Stimulated activated CD8-positive, alpha-beta memory T cell treated with anti-CD3 and anti-CD28 coated beads, Interleukin-15, amount 100 ng/mL, for 4 hours (primary cell): ENCODE measurements around the gene MSMB.
"Not testable (repeated sequence)": the region's sequence is repeated elsewhere in the genome, so short reads cannot be mapped to it uniquely, and the experiment has no call there.

ENCODE experiments used
- DNase-seq, 2 donors: peaks; one replicate each; pipeline ENCODE4 v3.0.0-alpha.2; 2020; ENCODE audit warnings: low read depth in 2 of 2

The MSMB gene

GRCh38 chr10:46069771-46070463 lies 23.8 kb upstream of the MSMB start:
- no peak for DNase-seq

DNA sequence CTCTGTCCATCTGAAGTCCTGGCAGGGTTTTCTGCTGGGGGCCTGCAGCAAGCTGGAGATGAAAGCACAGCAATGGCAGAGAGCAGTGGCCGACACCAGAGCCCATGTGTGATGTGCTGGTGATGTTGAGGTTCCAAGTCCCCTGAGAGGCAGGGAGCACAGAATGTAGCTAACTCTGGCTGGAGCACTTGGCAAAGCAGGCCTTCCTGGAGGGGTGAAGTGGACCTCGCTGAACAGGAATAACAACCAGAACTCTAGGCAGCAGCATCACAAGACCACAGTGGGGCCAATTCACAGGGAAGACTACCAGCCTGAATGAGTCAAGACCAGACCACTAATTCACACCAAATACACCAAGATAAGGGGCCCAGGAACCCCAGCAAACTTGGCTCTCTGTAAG lies 22.8 kb upstream of the MSMB start:
- DNase-seq: no peak

DNA sequence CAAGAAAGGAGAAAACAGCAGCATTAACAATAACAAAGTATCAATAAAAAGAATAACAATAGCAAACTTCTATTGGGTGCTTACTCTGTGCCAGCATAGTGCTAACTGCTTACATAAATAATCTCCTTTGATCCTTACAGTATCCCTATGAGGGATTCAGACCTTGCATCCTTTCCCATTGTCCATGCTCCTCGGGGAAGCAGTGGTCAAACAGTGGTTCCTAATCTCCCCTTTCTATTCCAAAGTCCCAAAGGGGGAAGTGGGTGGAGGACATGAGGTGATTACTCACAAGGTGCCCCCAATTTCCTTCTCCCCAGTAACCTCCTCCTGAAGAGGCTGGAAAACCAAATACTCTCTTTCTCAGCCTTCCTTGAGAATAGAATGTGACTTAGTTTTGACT lies 22.0 kb upstream of the MSMB start:
- DNase-seq: no peak

- no peak for DNase-seq
Measured at GRCh38 chr10:46064269-46064817, 18.3 kb upstream of the MSMB start.

- DNase-seq: no peak
Measured at GRCh38 chr10:46062723-46063428, 16.8 kb upstream of the MSMB start.

DNA sequence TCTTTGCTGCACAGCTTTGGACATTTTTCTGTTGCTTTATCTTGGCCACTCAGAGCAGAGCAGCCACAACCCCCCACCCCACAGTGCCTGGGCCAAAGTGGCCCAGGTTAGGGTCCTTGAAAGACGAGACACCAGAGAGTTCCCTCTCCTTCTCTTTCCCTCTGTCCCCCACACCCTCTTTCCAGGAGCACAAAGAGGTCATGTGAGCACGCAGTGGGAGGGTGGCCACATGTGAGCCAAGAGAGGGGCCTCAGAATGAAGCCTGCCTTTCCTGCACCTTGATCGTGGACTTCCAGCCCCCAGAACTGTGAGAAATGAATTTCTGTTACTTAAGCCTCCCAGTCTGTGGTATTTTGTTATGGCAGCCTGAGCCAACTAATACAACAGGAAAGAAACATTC lies 14.6 kb upstream of the MSMB start:
- no peak for DNase-seq

GRCh38 chr10:46057927-46058326 lies 11.9 kb upstream of the MSMB start:
- DNase-seq: not testable (repeated sequence)

GRCh38 chr10:46057038-46057437 lies 11.0 kb upstream of the MSMB start:
- DNase-seq: no peak

DNA sequence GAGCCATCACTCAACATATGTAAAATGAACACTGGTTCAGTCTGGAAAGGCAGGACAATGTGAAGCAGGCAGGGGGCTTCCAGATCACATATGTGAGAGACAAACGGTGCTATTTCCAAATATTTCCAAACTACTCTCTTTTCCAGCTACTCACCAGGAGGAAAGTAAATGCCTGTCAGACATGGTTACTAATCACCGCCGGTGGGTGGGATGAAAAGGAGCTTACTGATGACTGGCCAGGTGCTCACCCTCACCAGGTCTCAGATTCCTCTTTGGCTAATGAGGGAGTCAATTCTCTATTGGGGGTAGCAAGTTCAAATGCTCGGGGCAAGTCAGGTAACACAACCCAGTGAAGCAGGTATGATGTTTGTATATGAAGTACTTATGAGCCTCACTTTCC lies 9.7 kb upstream of the MSMB start:
- no peak for DNase-seq

DNA sequence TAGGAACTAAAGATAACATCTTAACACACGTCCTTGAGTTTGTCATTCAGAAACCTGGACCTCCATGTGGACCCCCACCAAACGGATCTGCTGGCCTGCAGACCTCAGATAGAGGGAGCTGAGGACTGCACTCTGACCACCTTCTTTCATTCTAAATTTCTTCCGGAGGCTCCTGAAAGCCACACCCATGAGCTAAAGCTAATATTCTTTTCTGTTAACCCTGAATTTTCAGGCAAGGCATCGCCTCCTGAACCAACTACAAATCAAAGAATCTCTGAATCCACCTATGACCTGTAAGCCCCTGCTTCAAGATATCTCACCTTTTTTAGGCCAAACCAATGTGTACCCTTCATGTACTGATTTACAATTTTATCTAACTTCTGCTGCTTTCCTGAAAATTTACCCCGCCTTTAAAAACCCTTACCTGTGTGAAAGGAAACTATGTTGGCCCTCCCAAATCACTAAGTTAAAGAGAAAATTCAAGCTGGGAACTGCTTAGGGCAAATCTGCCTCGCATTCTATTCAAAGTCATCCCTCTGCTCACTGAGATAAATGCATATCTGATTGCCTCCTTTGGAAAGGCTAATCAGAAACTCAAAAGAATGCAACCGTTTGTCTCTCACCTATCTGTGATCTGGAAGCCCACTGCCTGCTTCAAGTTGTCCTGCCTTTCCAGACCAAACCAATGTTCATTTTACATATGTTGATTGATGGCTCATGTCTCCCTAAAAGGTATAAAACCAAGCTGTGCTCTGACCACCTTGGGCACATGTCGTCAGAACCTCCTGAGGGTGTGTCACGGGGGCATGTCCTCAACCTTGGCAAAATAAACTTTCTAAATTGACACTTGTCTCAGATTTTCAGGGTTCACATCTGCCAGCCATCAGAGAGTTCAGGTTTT lies 7.7 kb upstream of the MSMB start:
- no peak for DNase-seq

DNA sequence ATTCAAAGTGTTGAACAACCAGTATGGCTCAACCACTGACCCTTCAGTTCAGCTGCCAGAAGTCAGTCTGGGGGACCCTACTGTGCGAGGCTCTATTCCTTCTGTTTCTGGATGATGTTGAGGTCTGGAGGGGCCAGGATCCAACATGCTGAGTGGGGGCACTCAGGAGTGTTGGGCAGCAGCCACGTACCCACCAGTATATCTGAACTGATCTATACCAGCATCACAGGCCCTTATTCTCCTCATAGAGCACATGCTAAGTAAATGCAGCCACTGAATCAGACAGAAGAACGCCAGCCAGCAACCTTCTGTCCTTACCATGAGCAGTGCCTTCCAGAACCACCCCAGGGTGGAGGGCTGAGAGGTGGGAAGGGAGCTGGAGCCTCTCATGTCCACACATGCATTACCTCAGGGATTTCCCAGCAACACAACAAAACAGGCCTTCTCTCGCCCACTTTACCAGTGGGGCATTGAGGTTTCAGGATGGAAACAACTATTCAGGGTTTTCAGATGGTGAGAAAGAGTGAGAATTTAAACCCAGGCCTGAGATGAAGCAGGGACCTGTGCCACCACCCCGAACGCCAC lies 6.8 kb upstream of the MSMB start:
- no peak for DNase-seq

GRCh38 chr10:46052057-46052790 lies 6.2 kb upstream of the MSMB start:
- DNase-seq: no peak

GRCh38 chr10:46050941-46051623 lies 5.0 kb upstream of the MSMB start:
- no peak for DNase-seq

DNA sequence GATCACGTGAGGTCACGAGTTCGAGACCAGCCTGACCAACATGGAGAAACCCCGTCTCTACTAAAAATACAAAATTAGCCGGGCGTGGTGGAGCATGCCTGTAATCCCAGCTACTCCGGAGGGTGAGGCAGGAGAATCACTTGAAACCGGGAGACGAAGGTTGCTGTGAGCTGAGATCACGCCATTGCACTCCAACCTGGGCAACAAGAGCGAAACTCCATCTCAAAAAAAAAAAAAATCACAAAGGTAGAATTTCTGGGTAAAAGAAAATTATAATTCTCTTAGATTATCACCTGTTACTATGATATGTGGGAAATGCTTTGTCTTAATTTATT lies 3.4 kb upstream of the MSMB start:
- not testable (repeated sequence) for DNase-seq

DNA sequence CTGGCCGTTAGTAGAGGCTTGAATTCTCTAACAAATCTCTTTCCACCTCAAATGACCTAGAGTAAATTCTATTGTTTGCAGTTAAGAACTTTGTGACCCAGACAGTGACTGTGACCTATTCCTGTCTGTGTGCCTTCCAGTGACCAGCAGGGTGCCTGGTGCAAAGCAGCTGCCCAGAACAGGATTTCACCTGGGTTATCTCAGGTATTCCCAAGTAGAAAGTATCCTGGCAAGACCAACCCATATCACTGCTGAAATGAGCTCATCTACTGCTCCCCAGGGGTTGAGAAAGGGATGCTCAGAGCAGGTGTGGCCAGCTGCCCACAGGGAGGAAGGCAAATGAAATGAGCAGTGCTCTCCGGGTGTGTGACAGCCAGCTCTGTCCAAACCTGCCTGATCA lies 2.1 kb upstream of the MSMB start:
- DNase-seq: no peak

DNA sequence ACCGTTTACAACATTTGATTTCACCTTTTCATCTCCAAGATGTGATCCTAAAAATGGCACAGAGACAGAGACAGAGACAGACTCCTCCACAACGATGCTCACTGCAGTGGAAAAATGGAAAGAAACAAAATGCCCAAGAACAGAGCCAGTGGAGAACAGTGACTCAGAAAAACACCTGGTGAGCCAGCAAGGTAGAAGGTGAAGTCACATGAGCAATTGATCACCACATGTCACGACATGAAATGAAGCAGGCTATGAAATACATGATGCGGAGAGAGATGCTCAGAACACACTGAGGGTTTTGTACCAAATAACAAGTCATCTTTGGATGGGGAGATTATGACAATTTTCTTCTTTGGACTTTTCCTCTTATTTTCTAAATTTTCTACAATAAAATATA lies 3.5 kb downstream of the MSMB start:
- no peak for DNase-seq

DNA sequence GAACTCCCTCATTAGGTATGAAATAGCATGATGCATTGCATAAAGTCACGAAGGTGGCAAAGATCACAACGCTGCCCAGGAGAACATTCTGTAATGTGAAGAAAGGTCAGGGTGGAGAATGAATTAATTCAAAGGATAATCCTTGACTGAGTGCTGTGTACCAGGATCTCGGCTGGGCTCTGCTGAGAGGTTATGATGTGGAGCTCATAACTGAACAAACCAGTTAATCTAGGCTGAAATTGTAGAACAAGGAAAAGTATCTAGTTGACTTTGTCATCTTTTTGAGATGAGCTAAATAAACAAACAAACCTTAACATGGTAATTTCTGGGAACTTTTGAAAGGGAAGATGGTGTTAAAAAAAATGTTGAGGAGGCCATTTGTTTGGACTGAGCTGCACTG lies 6.1 kb downstream of the MSMB start:
- no peak for DNase-seq

GRCh38 chr10:46037107-46037825 lies 8.8 kb downstream of the MSMB start:
- no peak for DNase-seq

GRCh38 chr10:46035923-46036849 lies 9.9 kb downstream of the MSMB start:
- DNase-seq: no peak
